Sigmoid colon (tissue), 4 donors: ENCODE results near the gene PTPRT.

Experiments
- EP300 ChIP-seq, 4 donors: sonication (generic); formaldehyde crosslinking; IDR thresholded peaks; one replicate each; pipeline ENCODE4 v1.6.1; 2017; ENCODE audit warnings: antibody characterized with exemption in 4 of 4
- POLR2A ChIP-seq, 2 donors: fragments of 450-650 bp; IDR thresholded peaks; one replicate each; pipeline ENCODE4 v1.6.1; 2016; ENCODE audit warnings: antibody characterized with exemption in 2 of 2, mild to moderate bottlenecking in 2 of 2, moderate library complexity in 2 of 2
- POLR2AphosphoS5 ChIP-seq, 4 donors: sonication (generic); formaldehyde crosslinking; IDR thresholded peaks; one replicate each; pipeline ENCODE4 v1.6.1; 2017; ENCODE audit warnings: antibody characterized with exemption in 4 of 4
- TF ChIP-seq, protein P1 (sequence below), 4 experiments: fragments of 450-650 bp in 3 of 4; fragments of 200-600 bp in 1 of 4; IDR thresholded peaks; one replicate each; pipeline ENCODE4 v1.5.1; 2016 to 2019; ENCODE audit warnings: antibody characterized with exemption in 4 of 4, mild to moderate bottlenecking in 3 of 4, moderate library complexity in 2 of 4

DNA sequence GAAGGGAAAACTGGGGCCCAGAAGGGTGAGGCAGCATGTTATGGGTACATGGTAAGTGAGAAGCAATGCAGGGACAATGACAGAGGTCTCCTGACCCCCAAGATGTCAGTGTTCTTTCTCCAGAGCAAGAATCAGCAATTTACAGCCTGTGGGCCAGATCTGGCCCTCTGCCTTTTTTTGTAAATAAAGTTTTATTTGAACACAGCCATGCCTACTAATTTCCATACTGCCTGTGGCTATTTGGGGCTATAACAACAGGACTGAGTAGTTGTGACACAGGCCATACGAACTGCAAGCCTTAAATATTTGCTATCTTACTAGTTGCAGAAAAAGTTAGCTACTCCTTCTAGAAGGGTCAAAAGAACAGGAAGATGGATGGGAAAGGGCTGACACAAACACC, 52.5 kb downstream of the PTPRT start:
- TF ChIP-seq, protein P1, sequence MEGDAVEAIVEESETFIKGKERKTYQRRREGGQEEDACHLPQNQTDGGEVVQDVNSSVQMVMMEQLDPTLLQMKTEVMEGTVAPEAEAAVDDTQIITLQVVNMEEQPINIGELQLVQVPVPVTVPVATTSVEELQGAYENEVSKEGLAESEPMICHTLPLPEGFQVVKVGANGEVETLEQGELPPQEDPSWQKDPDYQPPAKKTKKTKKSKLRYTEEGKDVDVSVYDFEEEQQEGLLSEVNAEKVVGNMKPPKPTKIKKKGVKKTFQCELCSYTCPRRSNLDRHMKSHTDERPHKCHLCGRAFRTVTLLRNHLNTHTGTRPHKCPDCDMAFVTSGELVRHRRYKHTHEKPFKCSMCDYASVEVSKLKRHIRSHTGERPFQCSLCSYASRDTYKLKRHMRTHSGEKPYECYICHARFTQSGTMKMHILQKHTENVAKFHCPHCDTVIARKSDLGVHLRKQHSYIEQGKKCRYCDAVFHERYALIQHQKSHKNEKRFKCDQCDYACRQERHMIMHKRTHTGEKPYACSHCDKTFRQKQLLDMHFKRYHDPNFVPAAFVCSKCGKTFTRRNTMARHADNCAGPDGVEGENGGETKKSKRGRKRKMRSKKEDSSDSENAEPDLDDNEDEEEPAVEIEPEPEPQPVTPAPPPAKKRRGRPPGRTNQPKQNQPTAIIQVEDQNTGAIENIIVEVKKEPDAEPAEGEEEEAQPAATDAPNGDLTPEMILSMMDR (IDR thresholded peaks at IDR 0.05) = no peak
- TF ChIP-seq POLR2A (IDR thresholded peaks at IDR 0.05) (no peak), EP300 (IDR thresholded peaks at IDR 0.05) (no peak), POLR2AphosphoS5 (IDR thresholded peaks at IDR 0.05) (no peak)
